ENCODE data around the gene COG8.
A peak's percentile ranks its signal among the peaks of the same experiment; 100 is the strongest.

The COG8 gene

DNA sequence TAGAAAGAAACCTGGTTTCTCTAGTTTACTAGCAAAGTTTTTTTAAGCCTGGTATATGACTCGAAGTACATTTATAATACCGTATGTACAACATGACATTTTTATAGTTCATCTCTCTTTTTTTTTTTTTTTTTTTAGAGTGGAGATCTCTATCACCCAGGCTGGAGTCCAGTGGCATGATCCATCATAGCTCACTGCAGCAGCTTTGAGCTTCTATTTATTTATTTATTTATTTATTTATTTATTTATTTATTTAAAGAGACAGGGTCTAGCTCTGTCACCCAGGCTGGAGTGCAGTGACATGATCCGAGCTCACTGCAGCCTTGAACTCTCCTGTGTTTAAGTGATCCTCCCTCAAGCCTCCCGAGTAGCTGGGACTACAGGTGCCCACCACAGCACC is 54.1 kb downstream of the COG8 start:
- intact Hi-C loops (cut with DNase I; ENCODE audit: low total_unique reads) = no loop called here
- H3K4me1 ChIP-seq = peaks cover 0 to 29% (median 9%) of the 10 kb centered on the region in 4 donors
- no peak for DNase-seq
- no peaks in the 10 kb centered on the region for H3K9me3 ChIP-seq
- TF ChIP-seq CTCF (IDR thresholded peaks at IDR 0.05) = no peak
- no peaks in the 10 kb centered on the region for H3K27me3 ChIP-seq
- no peak overlapping the region for H3K27ac ChIP-seq
- H3K4me3 ChIP-seq = no peak overlapping the region
- peaks cover 6 to 24% (median 16%) of the 10 kb centered on the region in 3 donors for H3K36me3 ChIP-seq

GRCh38 chr16:69283851-69284250 is 55.5 kb downstream of the COG8 start:
- Histone ChIP-seq H3K27ac (no peak overlapping the region), H3K4me3 (no peak overlapping the region), H3K4me1 (peaks cover 0 to 29% (median 9%) of the 10 kb centered on the region in 4 donors), H3K9me3 (no peaks in the 10 kb centered on the region), H3K27me3 (no peaks in the 10 kb centered on the region), H3K36me3 (peaks cover 6 to 24% (median 16%) of the 10 kb centered on the region in 3 donors)
- DNase-seq = no peak
- intact Hi-C loops (cut with DNase I; ENCODE audit: low total_unique reads) = no loop called here
- no peak for TF ChIP-seq CTCF (IDR thresholded peaks at IDR 0.05)

GRCh38 chr16:69277413-69277812 is 62.0 kb downstream of the COG8 start:
- no peak for TF ChIP-seq CTCF (IDR thresholded peaks at IDR 0.05)

More at GRCh38 chr16:69277413-69277812, 62.0 kb downstream of the COG8 start:
- H3K4me1 ChIP-seq = peaks cover 0 to 41% (median 23%) of the 10 kb centered on the region in 4 donors
- peak overlapping the region in 1 of 2 donors; percentile 55 for H3K27ac ChIP-seq
- intact Hi-C loops (cut with DNase I; ENCODE audit: low total_unique reads) = no loop called here
- H3K9me3 ChIP-seq = no peaks in the 10 kb centered on the region
- no peaks in the 10 kb centered on the region for H3K27me3 ChIP-seq
- H3K36me3 ChIP-seq = no peaks in the 10 kb centered on the region
- H3K4me3 ChIP-seq = no peak overlapping the region
- no peak for DNase-seq

All from tibial artery (tissue), 4 donors.